Activated naive CD4-positive, alpha-beta T cell (primary cell): ENCODE data around the gene CTBP2.
"Not testable (repeated sequence)": the region's sequence is repeated elsewhere in the genome, so short reads cannot be mapped to it uniquely, and the experiment has no call there.

ENCODE experiments used
- DNase-seq, 4 experiments: peaks; one replicate each; lab custom pipeline; 2025; lab: John Stamatoyannopoulos, UW

CTBP2 gene

GRCh38 chr10:125186431-125187170 is 26.2 kb upstream of the CTBP2 start:
- no peak for DNase-seq

- not testable (repeated sequence) for DNase-seq
Measured at GRCh38 chr10:125179107-125179506, 18.7 kb upstream of the CTBP2 start.

DNA sequence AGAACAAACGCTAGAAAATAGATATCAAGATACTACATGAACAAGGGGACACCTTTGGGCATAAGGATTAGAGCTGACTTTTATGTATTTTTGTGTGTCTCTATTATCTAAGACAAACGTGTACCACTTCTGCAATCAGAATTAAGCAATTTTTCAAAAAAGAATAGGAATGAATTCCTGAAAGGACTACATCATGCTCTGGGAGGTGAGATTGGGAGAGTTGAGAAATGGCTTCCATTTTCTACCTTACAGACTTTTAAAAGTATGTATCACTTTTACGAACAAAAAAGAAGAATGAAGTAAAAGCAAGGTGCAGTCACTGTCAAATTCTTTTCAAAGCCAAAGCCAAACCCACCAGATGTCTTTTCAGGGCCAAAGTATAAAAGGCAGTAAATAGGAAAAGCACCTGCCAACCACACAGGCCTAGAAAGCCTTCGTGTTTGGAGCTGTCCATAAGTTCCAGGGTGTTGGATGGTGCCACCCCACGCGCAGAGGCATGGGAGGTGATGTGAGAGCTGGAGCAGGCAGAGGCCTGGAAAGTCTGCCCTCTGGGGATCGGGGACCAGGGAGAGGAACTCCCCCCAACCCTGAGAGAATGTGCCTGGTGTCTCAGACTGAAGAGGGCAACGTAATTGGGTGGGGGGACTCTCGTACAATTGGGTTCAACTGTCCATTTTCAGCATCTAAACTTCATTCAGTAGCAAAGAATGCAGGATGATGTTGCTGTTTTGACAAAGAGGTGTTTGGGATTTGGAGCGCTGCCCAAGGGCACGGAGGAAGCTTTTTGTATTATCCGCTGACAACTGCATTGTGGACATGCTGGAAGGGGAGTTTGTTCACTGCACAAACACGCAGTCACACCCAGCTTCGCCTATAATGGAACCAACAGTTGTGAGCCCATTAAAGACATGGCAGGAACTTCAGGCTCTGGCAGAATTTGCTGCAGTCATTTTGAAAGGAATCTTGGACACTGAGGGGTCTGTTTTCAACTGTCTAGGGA is 17.6 kb upstream of the CTBP2 start:
- no peak for DNase-seq

DNA sequence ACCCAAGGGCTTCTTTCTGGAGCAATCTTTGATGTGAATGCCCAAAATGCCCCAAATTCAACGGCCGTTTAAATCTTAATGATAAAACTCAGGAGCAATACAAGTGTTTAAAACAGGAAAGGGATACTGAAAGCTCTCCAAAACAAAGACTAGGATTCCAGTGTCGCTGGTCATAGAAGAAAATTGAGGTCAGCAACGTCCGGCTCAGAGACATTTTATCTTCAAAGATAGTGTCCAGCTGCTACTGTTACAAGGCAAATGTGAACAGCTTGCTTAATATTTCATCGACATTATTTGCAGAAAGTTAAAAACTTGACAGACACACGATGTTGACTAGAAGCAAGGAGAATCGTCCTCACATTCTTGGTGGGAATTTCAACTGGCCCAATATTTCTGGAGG is 15.4 kb upstream of the CTBP2 start:
- DNase-seq, result no peak

GRCh38 chr10:125174360-125174759 is 14.0 kb upstream of the CTBP2 start:
- no peak for DNase-seq

GRCh38 chr10:125172694-125173093 is 12.3 kb upstream of the CTBP2 start:
- DNase-seq, result no peak

DNA sequence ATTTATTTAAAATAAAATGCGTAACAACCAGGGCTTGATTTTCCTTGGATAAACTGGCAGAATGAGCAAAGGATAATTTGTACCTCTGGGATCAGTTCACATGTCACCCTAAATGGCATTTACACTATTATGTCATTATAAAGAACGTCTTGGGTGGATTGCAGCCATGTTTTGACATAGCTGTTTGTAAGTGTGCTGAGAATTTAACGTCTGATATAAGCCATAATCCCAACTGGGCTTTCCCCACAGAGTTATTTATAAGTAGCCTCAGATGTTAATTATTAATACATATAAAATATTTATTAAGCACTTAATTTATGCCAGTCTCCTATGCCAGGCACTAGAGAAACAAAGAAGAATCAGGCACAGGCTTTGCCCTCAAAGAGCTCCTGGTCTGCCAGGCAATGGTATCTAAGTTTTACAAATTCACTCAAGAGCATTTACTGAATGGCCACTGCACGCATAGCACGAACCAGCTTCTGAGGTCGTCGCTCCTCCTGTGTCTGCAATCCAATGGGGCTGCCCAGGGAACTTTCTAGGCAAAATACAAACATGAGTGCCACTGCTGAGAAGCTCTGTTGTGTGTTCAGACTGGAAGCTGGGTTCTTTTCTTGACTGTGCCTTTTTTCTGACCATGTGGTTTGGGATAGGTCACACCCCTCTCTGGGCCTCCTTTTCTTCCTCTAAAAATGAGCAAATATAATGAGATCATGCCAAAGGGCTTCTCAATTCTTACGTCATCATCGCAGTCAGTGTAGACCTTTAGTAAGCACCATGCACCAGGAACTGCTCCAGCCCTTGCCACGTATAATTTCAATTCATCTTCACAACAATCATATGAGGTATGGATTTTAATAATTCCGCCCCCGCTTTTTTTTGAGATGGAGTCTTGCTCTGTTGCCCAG is 11.3 kb upstream of the CTBP2 start:
- no peak for DNase-seq

DNA sequence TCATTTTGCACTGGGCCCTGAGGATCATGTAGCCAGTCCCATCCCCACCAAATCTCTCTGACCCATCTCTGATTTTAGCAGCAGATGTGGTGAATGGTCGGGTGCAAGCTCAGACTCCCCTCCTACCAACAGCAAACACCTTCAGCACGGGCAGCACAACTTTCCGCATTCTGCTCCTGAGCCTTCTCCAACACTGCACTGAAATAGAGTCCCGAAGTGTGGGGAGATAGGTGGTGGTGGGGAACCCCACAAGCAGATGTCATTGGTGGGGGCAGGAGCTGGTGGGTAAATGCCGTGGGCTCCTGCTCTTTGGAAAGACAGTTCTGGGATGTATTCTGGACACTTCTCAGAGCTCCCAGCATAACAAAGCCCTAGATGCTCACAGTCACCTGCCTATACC is 9.6 kb upstream of the CTBP2 start:
- DNase-seq, result no peak

DNA sequence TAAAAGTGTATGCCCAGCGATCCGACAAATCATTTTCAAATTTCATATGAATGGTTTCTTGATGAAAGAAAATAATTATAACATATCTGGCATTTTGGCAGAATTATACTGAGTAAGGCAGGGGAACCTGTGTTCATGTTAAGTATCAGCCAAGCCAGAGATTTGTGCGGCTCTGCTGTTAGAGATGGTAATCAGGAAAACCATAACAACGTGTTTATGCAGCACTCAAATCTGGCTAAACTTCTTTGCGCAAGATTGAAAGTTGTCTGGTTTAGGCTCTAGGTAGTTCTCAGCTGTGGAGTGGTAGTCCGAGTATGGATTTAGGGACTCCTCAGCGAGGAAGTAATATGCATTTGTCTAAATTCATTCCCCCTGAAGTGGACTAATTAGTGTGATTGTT is 8.9 kb upstream of the CTBP2 start:
- no peak for DNase-seq

GRCh38 chr10:125166658-125167057 is 6.3 kb upstream of the CTBP2 start:
- DNase-seq, result no peak

GRCh38 chr10:125165584-125166573 is 5.5 kb upstream of the CTBP2 start:
- no peak for DNase-seq

GRCh38 chr10:125164421-125164820 is 4.1 kb upstream of the CTBP2 start:
- no peak for DNase-seq

DNA sequence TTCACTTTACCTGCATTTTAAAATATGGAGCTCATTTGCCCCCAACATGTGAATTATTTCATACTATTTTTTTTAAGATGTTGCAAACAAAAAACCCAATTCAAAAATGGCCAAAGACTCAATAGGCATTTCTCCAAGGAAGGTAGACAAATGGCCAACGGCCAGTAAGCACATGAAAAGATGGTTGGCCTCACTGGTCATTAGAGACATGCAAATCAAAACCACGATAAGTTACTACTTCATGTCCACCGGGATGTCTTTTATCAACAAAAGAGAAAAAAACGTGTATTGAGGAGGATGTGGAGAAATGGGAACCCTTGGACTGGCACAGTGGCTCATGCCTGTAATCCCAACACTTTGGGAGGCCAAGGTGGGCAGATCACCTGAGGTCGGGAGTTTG is 3.4 kb upstream of the CTBP2 start:
- no peak for DNase-seq

GRCh38 chr10:125163312-125163711 is 2.9 kb upstream of the CTBP2 start:
- DNase-seq, result not testable (repeated sequence)

DNA sequence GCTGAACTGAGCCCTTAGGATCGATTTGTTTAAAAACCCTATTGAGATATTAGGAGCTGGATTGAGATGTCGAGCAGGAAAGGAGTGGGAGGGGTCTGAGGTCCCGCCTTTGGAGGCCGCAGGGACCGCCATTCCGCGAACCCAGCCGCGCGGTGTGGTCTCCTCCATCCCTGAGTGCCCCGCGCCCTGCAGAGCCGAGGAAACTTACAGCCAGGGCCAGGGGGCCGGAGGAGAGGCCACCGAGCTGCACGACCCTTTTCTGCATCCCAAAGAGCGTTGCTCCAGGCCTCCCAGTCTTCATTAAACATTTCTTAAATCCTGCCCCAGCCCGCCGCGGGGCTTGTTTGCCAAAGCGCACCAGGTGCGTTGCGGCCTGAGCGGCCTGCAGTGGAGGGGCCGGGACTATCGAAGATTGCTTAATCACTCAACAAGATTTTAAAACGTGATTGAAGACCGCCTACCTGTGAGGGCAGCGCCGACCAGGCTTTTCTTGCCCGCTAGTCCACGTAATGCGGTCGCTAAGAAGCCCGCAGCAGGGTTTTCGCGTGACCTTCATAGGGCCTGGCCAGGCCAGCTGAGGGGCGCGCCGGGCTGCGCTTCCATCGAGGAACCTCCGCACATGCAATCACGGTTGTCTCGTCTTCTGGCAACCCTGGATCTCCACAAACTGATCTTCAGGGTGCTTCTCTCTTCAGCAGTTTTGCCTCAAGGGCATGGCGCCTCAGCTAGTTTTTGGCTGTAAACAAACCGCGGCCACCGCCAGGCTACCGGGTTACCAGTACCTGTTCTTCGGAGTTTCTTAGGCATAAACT is 2.0 kb upstream of the CTBP2 start:
- no peak for DNase-seq

DNA sequence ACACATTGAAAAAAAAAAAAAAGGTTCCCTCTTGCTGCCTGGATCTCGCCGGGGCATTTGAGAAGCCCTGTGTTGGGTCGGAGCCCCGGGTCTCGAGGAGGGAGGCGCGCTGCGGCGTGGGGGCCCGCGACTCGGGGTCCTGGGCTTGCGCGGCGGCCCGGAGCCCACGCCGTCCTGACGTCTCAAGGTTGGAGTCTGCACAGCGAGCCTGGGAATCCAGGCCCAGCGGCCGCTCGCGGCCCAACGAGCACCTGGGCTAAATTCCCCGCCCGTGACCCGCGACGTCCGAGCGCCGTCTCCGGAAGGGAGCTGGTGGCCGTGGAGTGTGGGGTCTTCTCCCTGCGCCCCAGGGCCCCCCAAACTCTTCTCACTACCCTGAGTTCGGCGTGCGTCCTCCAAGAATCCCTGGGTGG is 1.4 kb upstream of the CTBP2 start:
- DNase-seq, result no peak

- DNase-seq, result no peak
Measured at GRCh38 chr10:125160856-125161706, 718 bp upstream of the CTBP2 start.

DNA sequence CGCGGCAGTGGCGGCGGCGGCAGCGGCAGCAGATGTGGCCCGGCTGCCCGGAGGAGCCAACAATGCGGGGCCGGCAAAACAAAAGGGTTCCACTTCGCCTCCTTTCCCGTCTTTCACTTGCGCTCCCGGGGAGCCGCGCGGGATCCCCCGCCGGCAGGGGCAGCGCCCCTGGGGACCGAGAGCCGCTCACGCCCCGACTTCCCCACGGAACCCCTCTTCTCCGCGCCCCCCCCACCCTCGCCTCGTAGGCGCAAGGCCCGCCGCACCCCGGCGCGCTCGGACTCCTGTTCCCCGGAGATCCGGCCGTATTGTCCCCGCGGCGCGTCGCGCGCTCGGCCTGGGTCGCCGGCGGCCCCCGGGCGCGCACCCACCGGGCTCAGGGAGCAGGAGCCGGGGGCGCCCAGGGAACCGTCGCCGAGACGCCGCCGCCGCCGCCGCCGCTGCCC is 854 bp downstream of the CTBP2 start:
- no peak for DNase-seq
